PC-3 (cell line): Measurements from ENCODE around the gene ZNF462. TPM values are rescaled to one million over a fixed set of nuclear protein-coding genes. Genes with fewer than 3 reads are reported as not detected.
A peak's percentile ranks its signal among the peaks of the same experiment; 100 is the strongest.

Experiments used
- ATAC-seq: fragments of 200-7000 bp; cut with Tn5 transposase; 2 replicates; pipeline ENCODE4 v1.9.1; 2020; ENCODE audit warnings: mild to moderate bottlenecking, moderate library complexity
- BruUV-seq: library from RNA; stranded (reverse); fragments of 400-500 nt; replicated peaks from 2 replicates; lab custom pipeline; 2021; lab: Mats Ljungman, UMichigan
- CTCF ChIA-PET: fragments of 300-600 bp; sonication (Branson Sonifier 250); formaldehyde crosslinking; loops from one replicate; lab custom pipeline; 2022; ENCODE audit warnings: antibody characterized with exemption; lab: Charles Lee
- POLR2A ChIA-PET: fragments of 300-600 bp; sonication (Branson Sonifier 250); formaldehyde crosslinking; loops from one replicate; lab custom pipeline; 2022; ENCODE audit warnings: antibody characterized with exemption; ENCODE audit not compliant: unreplicated experiment; lab: Charles Lee
- DNase-seq: peaks from one replicate; pipeline ENCODE4 v3.0.0-alpha.2; 2015
- H2AFZ ChIP-seq: fragments of 300-600 bp; sonication (generic); 2 replicates; pipeline ENCODE4 v1.6.0; 2016; ENCODE audit warnings: antibody characterized with exemption, low read length
- H3F3A ChIP-seq: fragments of 300-600 bp; sonication (generic); one replicate; pipeline ENCODE4 v1.6.0; 2017; ENCODE audit warnings: antibody characterized with exemption, low read length, control low read depth, mild to moderate bottlenecking; ENCODE audit not compliant: unreplicated experiment
- H3K27ac ChIP-seq: fragments of 300-600 bp; sonication (generic); 2 replicates; pipeline ENCODE4 v1.5.1; 2016; ENCODE audit warnings: mild to moderate bottlenecking, low read length
- H3K27me3 ChIP-seq: fragments of 300-600 bp; sonication (generic); 2 replicates; pipeline ENCODE4 v1.6.1; 2016; ENCODE audit warnings: low read length, mixed read lengths
- H3K36me3 ChIP-seq: fragments of 300-600 bp; sonication (generic); 2 replicates; pipeline ENCODE4 v1.6.1; 2016; ENCODE audit warnings: low read depth, mixed run types, low read length, mixed read lengths
- H3K4me1 ChIP-seq: fragments of 300-600 bp; sonication (generic); 2 replicates; pipeline ENCODE4 v1.5.1; 2016; ENCODE audit warnings: low read length; ENCODE audit not compliant: insufficient read depth
- H3K4me2 ChIP-seq: fragments of 300-600 bp; sonication (generic); 2 replicates; pipeline ENCODE4 v1.6.0; 2016; ENCODE audit warnings: low read length
- H3K4me3 ChIP-seq: fragments of 300-600 bp; sonication (generic); 2 replicates; pipeline ENCODE4 v1.5.1; 2016; ENCODE audit warnings: mild to moderate bottlenecking, low read length, mixed read lengths
- H3K79me2 ChIP-seq: fragments of 300-600 bp; sonication (generic); 2 replicates; pipeline ENCODE4 v1.6.1; 2017; ENCODE audit warnings: low read length, mixed read lengths
- H3K9ac ChIP-seq: fragments of 300-600 bp; sonication (generic); 2 replicates; pipeline ENCODE4 v1.6.0; 2016; ENCODE audit warnings: mild to moderate bottlenecking, low read length
- H3K9me2 ChIP-seq: fragments of 300-600 bp; sonication (generic); replicated peaks from 2 replicates; pipeline ENCODE4 v1.6.1; 2016; ENCODE audit warnings: mixed run types, low read length, mixed read lengths
- H3K9me3 ChIP-seq: fragments of 300-600 bp; sonication (generic); 2 replicates; pipeline ENCODE4 v1.6.1; 2016; ENCODE audit warnings: low read length, mixed read lengths
- H4K20me1 ChIP-seq: fragments of 300-600 bp; sonication (generic); 2 replicates; pipeline ENCODE4 v1.6.1; 2016; ENCODE audit warnings: low read length, mixed read lengths
- EZH2 ChIP-seq: fragments of 300-600 bp; sonication (generic); IDR thresholded peaks from one replicate; pipeline ENCODE4 v1.6.1; 2017; ENCODE audit warnings: antibody characterized with exemption, mild to moderate bottlenecking, low read length; ENCODE audit not compliant: unreplicated experiment
- EZH2phosphoT487 ChIP-seq: fragments of 300-600 bp; sonication (generic); IDR thresholded peaks from 2 replicates; pipeline ENCODE4 v1.6.1; 2018; ENCODE audit warnings: mild to moderate bottlenecking, antibody characterized with exemption, low read length, borderline replicate concordance
- intact Hi-C: fragments of 100-400 bp; cut with micrococcal nuclease; formaldehyde crosslinking; loops from 2 replicates; pipeline ENCODE4 v1.9.0; 2023
- total RNA-seq: library from RNA; depleted of rRNA; stranded (reverse); fragments of >200 nt; gene quantifications from 2 replicates; pipeline ENCODE4 v1.2.3, GENCODE V29; 2014
- TF ChIP-seq, protein P1 (sequence below): fragments of 300-600 bp; sonication (generic); conservative IDR thresholded peaks from 2 replicates; pipeline ENCODE4 v1.5.1; 2017; ENCODE audit warnings: antibody characterized with exemption, low read depth, mild to moderate bottlenecking, low read length

The ZNF462 gene
- total RNA-seq, 1 experiment from 2014 or later, result 21.2 TPM

DNA sequence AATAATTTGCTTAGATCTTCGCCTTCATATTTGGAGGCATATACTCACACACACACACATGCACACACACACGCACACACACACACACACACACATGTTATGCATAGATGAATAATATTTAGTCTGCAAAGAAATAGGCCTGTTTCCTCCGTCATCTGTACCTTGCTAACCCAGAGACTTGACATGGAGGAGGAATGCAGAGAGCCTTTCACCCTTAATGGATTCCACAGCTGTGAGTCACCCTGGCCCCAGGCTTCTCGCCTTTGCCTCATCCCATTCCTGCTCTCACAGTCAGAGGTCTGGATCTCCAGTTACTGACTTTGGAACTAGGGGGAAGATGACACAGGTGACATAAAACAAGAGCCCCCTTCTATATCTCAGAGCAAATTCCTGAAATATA, 29.7 kb downstream of the ZNF462 start:
- no TSS peak for BruUV-seq
- H3K27ac ChIP-seq, result peak overlapping the region; percentile 98
- H3K9me2 ChIP-seq, result no peaks in the 10 kb centered on the region
- ChIA-PET POLR2A (interaction anchor here (0.5 to 0.6 kb wide), 2 partner anchors 132 to 192 kb away, joined by 3 read pairs; no protein-coding TSS in a partner anchor), CTCF (no interaction called here)
- peak overlapping the region; percentile 34; the same call in 1 of the 2 replicates for H3K4me3 ChIP-seq
- H2AFZ ChIP-seq, result no peak overlapping the region
- peaks cover 8% of the 10 kb centered on the region; the same call in 1 of the 2 replicates for H3K36me3 ChIP-seq
- TF ChIP-seq EZH2phosphoT487 (no peak), EZH2 (no peak)
- TF ChIP-seq, protein P1, sequence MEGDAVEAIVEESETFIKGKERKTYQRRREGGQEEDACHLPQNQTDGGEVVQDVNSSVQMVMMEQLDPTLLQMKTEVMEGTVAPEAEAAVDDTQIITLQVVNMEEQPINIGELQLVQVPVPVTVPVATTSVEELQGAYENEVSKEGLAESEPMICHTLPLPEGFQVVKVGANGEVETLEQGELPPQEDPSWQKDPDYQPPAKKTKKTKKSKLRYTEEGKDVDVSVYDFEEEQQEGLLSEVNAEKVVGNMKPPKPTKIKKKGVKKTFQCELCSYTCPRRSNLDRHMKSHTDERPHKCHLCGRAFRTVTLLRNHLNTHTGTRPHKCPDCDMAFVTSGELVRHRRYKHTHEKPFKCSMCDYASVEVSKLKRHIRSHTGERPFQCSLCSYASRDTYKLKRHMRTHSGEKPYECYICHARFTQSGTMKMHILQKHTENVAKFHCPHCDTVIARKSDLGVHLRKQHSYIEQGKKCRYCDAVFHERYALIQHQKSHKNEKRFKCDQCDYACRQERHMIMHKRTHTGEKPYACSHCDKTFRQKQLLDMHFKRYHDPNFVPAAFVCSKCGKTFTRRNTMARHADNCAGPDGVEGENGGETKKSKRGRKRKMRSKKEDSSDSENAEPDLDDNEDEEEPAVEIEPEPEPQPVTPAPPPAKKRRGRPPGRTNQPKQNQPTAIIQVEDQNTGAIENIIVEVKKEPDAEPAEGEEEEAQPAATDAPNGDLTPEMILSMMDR, result no peak
- no peaks in the 10 kb centered on the region for H4K20me1 ChIP-seq
- peak overlapping the region; percentile 77 for H3K4me2 ChIP-seq
- ATAC-seq (peak; percentile 98), DNase-seq (peak; percentile 97)
- H3K4me1 ChIP-seq, result peaks cover 51% of the 10 kb centered on the region
- H3K9ac ChIP-seq, result peak overlapping the region; percentile 64
- intact Hi-C loops, result loop anchor here (2.0 kb wide), 2 partner anchors 24 to 30 kb away; partner anchors contain the start of gene ZNF462
- H3K9me3 ChIP-seq, result no peaks in the 10 kb centered on the region
- H3F3A ChIP-seq, result no peaks in the 10 kb centered on the region
- H3K79me2 ChIP-seq, result peaks cover 88% of the 10 kb centered on the region
- H3K27me3 ChIP-seq, result no peaks in the 10 kb centered on the region

- TF ChIP-seq, protein P1, result no peak
- TF ChIP-seq EZH2, result no peak
- no peak for TF ChIP-seq EZH2phosphoT487
- Histone ChIP-seq H2AFZ (no peak overlapping the region), H3K27me3 (no peaks in the 10 kb centered on the region), H3K4me1 (peaks cover 51% of the 10 kb centered on the region), H3K79me2 (peaks cover 88% of the 10 kb centered on the region), H3K4me2 (peak overlapping the region; percentile 77), H3K27ac (peak overlapping the region; percentile 98), H4K20me1 (no peaks in the 10 kb centered on the region), H3K4me3 (peak overlapping the region; percentile 34; the same call in 1 of the 2 replicates), H3K36me3 (peaks cover 8% of the 10 kb centered on the region; the same call in 1 of the 2 replicates), H3K9me2 (no peaks in the 10 kb centered on the region), H3F3A (no peaks in the 10 kb centered on the region), H3K9me3 (no peaks in the 10 kb centered on the region), H3K9ac (peak overlapping the region; percentile 64)
- DNase-seq (peak; percentile 79), ATAC-seq (peak; percentile 64)
- intact Hi-C loops, result loop anchor here (2.0 kb wide), 2 partner anchors 24 to 30 kb away; partner anchors contain the start of gene ZNF462
- ChIA-PET POLR2A (interaction anchor here (0.5 kb wide), 1 partner anchor 132 kb away, joined by 3 read pairs; no protein-coding TSS in a partner anchor), CTCF (no interaction called here)
- BruUV-seq, result no TSS peak
Measured at GRCh38 chr9:106893088-106893487, 30.1 kb downstream of the ZNF462 start.

DNA sequence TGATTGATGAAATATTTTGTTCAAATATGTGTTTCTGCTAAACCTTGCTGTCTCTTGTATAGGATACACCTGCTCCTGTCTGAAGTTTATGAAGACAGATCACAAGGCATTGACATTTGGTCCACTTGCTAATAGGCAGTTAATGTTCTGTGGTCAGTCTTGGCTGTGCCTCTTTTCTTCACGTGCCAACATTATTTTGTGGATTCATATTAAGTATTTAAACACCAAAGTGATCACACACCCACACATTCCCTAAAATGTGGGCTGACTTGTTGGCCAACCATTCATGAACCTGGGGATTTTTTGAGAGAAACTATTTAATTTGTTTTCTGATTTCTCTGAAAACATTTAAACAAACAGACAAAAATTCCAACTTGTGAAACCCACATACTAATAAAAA, 33.7 kb downstream of the ZNF462 start:
- Histone ChIP-seq H3K9me3 (no peaks in the 10 kb centered on the region), H3K4me1 (peaks cover 52% of the 10 kb centered on the region), H3K27me3 (no peaks in the 10 kb centered on the region), H3K9ac (no peak overlapping the region), H2AFZ (no peak overlapping the region), H3K4me3 (no peak overlapping the region), H4K20me1 (no peaks in the 10 kb centered on the region), H3K27ac (no peak overlapping the region), H3K79me2 (peaks cover 87% of the 10 kb centered on the region), H3K36me3 (peaks cover 8% of the 10 kb centered on the region; the same call in 1 of the 2 replicates), H3K4me2 (no peak overlapping the region), H3K9me2 (no peaks in the 10 kb centered on the region), H3F3A (no peaks in the 10 kb centered on the region)
- POLR2A ChIA-PET, result no interaction called here
- DNase-seq (no peak), ATAC-seq (no peak)
- no TSS peak for BruUV-seq
- TF ChIP-seq, protein P1, result no peak
- no peak for TF ChIP-seq EZH2
- no peak for TF ChIP-seq EZH2phosphoT487
- intact Hi-C loops, result no loop called here
- CTCF ChIA-PET, result no interaction called here
